WTC11 (cell line): Measurements from ENCODE around the gene MED22. TPM values are rescaled to one million over a fixed set of nuclear protein-coding genes. Genes with fewer than 3 reads are reported as not detected.

ENCODE experiments used
- ATAC-seq: fragments of 200-7000 bp; cut with Tn5 transposase; 2 replicates; pipeline ENCODE4 v1.10.0; 2021; ENCODE audit warnings: mild to moderate bottlenecking, moderate library complexity
- CTCF ChIA-PET: fragments of 300-600 bp; sonication (Branson Sonifier 250); formaldehyde crosslinking; loops from one replicate; lab custom pipeline; 2021; ENCODE audit warnings: antibody characterized with exemption; lab: Charles Lee
- POLR2A ChIA-PET: fragments of 350-600 bp; sonication (Branson Sonifier 250); formaldehyde crosslinking; loops from one replicate; lab custom pipeline; 2021; ENCODE audit warnings: antibody characterized with exemption; lab: Charles Lee
- DNase-seq: peaks from one replicate; pipeline ENCODE4 v3.0.0; 2021; ENCODE audit warnings: low spot score
- H3K27ac Mint-ChIP-seq: 2 replicates; pipeline ENCODE4 v1.8.0; 2021; ENCODE audit warnings: mixed read lengths
- H3K27me3 Mint-ChIP-seq: 2 replicates; pipeline ENCODE4 v1.8.0; 2021; ENCODE audit warnings: low read depth, mild to moderate bottlenecking, moderate library complexity, mixed read lengths
- H3K36me3 Mint-ChIP-seq: 2 replicates; pipeline ENCODE4 v1.8.0; 2021; ENCODE audit warnings: mixed read lengths
- H3K4me1 Mint-ChIP-seq: 2 replicates; pipeline ENCODE4 v1.8.0; 2022; ENCODE audit warnings: mixed read lengths
- H3K4me3 Mint-ChIP-seq: 2 replicates; pipeline ENCODE4 v1.8.0; 2021; ENCODE audit warnings: mild to moderate bottlenecking, moderate library complexity, mixed read lengths
- H3K9me3 Mint-ChIP-seq: 2 replicates; pipeline ENCODE4 v1.8.0; 2021; ENCODE audit warnings: mixed read lengths
- AR ChIP-seq: fragments of 250-450 bp; sonication (Bioruptor Pico); IDR thresholded peaks from 2 replicates; pipeline ENCODE4 v1.9.0; 2021; ENCODE audit warnings: mild to moderate bottlenecking
- ATF2 ChIP-seq: sonication (generic); formaldehyde crosslinking; IDR thresholded peaks from 2 replicates; pipeline ENCODE4 v1.8.1; 2022; ENCODE audit warnings: low read depth, missing genetic modification reagents, borderline replicate concordance
- ATF3 ChIP-seq: sonication (generic); formaldehyde crosslinking; conservative IDR thresholded peaks from 2 replicates; pipeline ENCODE4 v1.8.1; 2022; ENCODE audit warnings: mild to moderate bottlenecking, missing genetic modification reagents
- CDX4 ChIP-seq: fragments of 250-450 bp; sonication (Bioruptor Pico); IDR thresholded peaks from 2 replicates; pipeline ENCODE4 v1.9.0; 2021; ENCODE audit warnings: moderate library complexity, mild to moderate bottlenecking, inconsistent platforms, borderline replicate concordance
- FOXJ3 ChIP-seq: sonication (generic); formaldehyde crosslinking; IDR thresholded peaks from 2 replicates; pipeline ENCODE4 v1.9.0; 2021; ENCODE audit warnings: missing genetic modification reagents, mild to moderate bottlenecking, borderline replicate concordance
- FOXP1 ChIP-seq: sonication (generic); formaldehyde crosslinking; IDR thresholded peaks from 2 replicates; pipeline ENCODE4 v1.8.0; 2022; ENCODE audit warnings: missing genetic modification reagents, mild to moderate bottlenecking, moderate library complexity, borderline replicate concordance
- GTF2I ChIP-seq: fragments of 250-450 bp; sonication (Bioruptor Pico); conservative IDR thresholded peaks from 2 replicates; pipeline ENCODE4 v1.4.0; 2021; ENCODE audit warnings: mild to moderate bottlenecking
- HMGA2 ChIP-seq: fragments of 250-450 bp; sonication (Bioruptor Pico); IDR thresholded peaks from 2 replicates; pipeline ENCODE4 v1.4.0; 2021; ENCODE audit warnings: mild to moderate bottlenecking, moderate library complexity
- HMGXB4 ChIP-seq: sonication (generic); formaldehyde crosslinking; IDR thresholded peaks from 2 replicates; pipeline ENCODE4 v1.8.1; 2023; ENCODE audit warnings: mild to moderate bottlenecking, moderate library complexity, missing genetic modification reagents
- MYBL2 ChIP-seq: sonication (generic); formaldehyde crosslinking; IDR thresholded peaks from 2 replicates; pipeline ENCODE4 v1.8.1; 2023; ENCODE audit warnings: mild to moderate bottlenecking, moderate library complexity, missing genetic modification reagents
- SP1 ChIP-seq: sonication (generic); formaldehyde crosslinking; conservative IDR thresholded peaks from 2 replicates; pipeline ENCODE4 v1.8.1; 2022; ENCODE audit warnings: missing genetic modification reagents
- TEAD1 ChIP-seq: sonication (generic); formaldehyde crosslinking; IDR thresholded peaks from 2 replicates; pipeline ENCODE4 v1.8.0; 2022; ENCODE audit warnings: mild to moderate bottlenecking, missing genetic modification reagents
- USF1 ChIP-seq: sonication (generic); formaldehyde crosslinking; IDR thresholded peaks from 2 replicates; pipeline ENCODE4 v1.8.0; 2022; ENCODE audit warnings: mild to moderate bottlenecking, missing genetic modification reagents
- USF2 ChIP-seq: sonication (generic); formaldehyde crosslinking; IDR thresholded peaks from 2 replicates; pipeline ENCODE4 v1.8.1; 2023; ENCODE audit warnings: mild to moderate bottlenecking, missing genetic modification reagents, moderate library complexity
- ZNF317 ChIP-seq: sonication (generic); formaldehyde crosslinking; IDR thresholded peaks from 2 replicates; pipeline ENCODE4 v1.8.1; 2023; ENCODE audit warnings: low read depth, mild to moderate bottlenecking, moderate library complexity, missing genetic modification reagents, borderline replicate concordance
- ZSCAN18 ChIP-seq: fragments of 250-450 bp; sonication (Bioruptor Pico); IDR thresholded peaks from 2 replicates; pipeline ENCODE4 v2.1.2; 2022; ENCODE audit warnings: mild to moderate bottlenecking, moderate library complexity
- total RNA-seq: library from RNA; stranded (reverse); gene quantifications from 3 replicates; pipeline ENCODE4 v1.2.3, GENCODE V29; 2021

MED22 gene
- total RNA-seq, 1 experiment from 2014 or later, result 59.5 TPM

- TF ChIP-seq HMGXB4 (CRISPR knock-in tag) (no peak), GTF2I (no peak), HMGA2 (CRISPR knock-in tag) (no peak), USF1 (no peak)
- TF ChIP-seq, all 79 proteins: peak for 0
These were observed 1.7 kb downstream of the MED22 start (continued) for GRCh38 chr9:133346021-133346785.

- ATAC-seq (no peak), DNase-seq (no peak)
- Mint-ChIP-seq H3K36me3 (peaks cover 69% of the 10 kb centered on the region), H3K27ac (no peak overlapping the region), H3K4me3 (no peak overlapping the region; the same call in 1 of the 2 replicates), H3K27me3 (no peaks in the 10 kb centered on the region; the same call in 1 of the 2 replicates), H3K9me3 (no peaks in the 10 kb centered on the region), H3K4me1 (peaks cover 29% of the 10 kb centered on the region)
- TF ChIP-seq CDX4 (CRISPR knock-in tag) (no peak), ZNF317 (no peak), ATF2 (no peak), TEAD1 (CRISPR knock-in tag) (no peak), FOXP1 (CRISPR knock-in tag) (no peak), ATF3 (CRISPR knock-in tag) (no peak), FOXJ3 (CRISPR knock-in tag) (no peak), USF2 (CRISPR knock-in tag) (no peak), AR (CRISPR knock-in tag) (no peak), MYBL2 (CRISPR knock-in tag) (no peak), ZSCAN18 (CRISPR knock-in tag) (no peak), SP1 (no peak)
- POLR2A ChIA-PET, result no interaction called here
- CTCF ChIA-PET, result interaction anchor here (1.7 kb wide), 1 partner anchor 25 kb away, joined by 3 read pairs; no protein-coding TSS in a partner anchor
These were observed 2.3 kb downstream of the MED22 start for GRCh38 chr9:133345596-133345995.
